Activated T-cell treated with anti-CD3 and anti-CD28 coated beads, Interleukin-2, amount 50 U/mL, for 1 hour (primary cell): Measurements from ENCODE around the gene HTT-AS.
"Not testable (repeated sequence)": the region's sequence is repeated elsewhere in the genome, so short reads cannot be mapped to it uniquely, and the experiment has no call there.

Experiments used
- DNase-seq: peaks from one replicate; pipeline ENCODE4 v3.0.0-alpha.2; 2020

Gene HTT-AS

DNA sequence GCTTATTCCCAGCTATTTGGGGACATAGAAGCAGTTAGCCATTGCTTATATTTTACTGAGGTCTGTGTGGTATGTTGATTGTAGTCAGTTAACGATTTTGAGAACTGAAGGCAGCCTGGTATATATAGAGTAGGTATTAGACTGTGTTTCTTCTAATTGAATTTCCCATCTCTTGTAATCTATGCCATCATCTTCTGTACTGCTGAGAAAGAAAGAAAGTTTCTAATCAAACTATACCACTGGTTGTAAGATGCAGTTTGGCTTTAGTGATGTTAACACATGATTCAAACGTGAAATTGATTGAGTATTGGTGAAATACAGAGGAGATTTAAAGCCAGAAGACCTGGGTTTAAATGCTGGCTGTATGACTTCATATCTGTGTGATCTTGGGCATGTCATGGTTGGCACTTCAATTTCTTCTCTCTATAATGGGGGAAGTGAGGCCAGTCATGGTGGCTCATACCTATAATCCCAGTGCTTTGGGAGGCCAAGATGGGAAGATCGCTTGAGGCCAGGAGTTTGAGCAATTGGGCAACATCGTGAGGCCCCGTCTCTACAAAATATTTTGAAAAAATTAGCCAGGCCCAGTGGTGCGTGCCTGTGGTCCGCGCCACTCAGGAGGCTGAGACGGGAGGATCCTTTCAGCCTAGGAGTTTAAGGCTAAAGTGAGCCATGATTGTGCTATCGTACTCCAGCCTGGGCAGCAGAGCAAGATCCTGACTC, 11.8 kb upstream of the HTT-AS start:
- DNase-seq: no peak

DNA sequence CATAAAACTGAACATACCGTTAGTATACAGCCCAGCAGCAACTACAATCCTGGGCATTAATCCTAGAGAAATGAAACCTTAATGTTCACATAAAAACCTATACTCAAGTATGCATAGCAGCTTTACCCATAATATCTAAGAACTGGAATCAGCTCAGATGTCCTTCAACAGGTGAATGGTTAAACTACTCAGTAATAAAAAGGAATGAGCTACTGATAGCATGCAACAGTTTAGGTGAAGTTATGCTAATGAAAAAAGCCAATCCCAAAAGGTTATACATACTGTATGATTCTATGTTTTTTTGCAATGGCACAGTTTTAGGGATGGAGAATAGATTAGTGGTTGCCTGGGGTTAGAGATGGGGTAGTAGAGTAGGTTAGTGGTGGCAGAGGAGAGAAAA, 9.4 kb upstream of the HTT-AS start:
- no peak for DNase-seq

DNA sequence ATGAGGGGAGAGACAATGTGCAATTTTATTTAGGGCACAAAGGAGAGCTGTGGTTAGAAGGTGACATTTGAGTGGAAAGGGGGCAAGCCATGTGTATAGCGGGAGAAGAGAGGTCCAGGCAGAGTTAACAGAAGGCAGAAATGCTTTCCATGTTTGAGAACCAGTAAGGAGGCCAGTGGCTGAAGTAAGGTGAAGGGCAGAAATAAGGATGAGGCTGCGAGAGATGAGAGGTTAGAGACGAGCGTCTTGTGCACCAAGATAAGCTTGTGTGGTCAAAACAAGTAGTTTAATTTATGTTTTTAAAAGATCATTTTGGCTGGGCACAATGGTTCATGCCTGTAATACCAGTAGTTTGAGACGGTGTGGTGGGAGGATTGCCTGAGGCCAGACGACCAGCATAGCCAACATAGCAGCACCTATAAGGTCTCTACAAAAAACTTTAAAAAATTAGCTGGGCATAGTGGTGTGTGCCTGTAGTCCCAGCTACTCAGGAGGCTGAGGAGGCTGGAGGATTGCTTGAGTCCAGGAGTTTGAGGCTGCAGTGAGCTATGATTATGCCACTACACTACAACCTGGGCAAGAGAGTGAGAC, 8.7 kb upstream of the HTT-AS start:
- DNase-seq: no peak

DNA sequence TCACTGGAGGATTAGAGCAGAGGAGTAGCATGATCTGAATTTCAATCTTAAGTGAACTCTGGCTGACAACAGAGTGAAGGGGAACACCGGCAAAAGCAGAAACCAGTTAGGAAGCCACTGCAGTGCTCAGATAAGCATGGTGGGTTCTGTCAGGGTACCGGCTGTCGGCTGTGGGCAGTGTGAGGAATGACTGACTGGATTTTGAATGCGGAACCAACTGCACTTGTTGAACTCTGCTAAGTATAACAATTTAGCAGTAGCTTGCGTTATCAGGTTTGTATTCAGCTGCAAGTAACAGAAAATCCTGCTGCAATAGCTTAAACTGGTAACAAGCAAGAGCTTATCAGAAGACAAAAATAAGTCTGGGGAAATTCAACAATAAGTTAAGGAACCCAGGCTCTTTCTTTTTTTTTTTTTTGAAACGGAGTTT, 5.4 kb upstream of the HTT-AS start:
- no peak for DNase-seq

DNA sequence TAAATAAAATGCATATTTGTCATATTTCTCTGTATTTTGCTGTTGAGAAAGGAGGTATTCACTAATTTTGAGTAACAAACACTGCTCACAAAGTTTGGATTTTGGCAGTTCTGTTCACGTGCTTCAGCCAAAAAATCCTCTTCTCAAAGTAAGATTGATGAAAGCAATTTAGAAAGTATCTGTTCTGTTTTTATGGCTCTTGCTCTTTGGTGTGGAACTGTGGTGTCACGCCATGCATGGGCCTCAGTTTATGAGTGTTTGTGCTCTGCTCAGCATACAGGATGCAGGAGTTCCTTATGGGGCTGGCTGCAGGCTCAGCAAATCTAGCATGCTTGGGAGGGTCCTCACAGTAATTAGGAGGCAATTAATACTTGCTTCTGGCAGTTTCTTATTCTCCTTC, 3.5 kb upstream of the HTT-AS start:
- no peak for DNase-seq

DNA sequence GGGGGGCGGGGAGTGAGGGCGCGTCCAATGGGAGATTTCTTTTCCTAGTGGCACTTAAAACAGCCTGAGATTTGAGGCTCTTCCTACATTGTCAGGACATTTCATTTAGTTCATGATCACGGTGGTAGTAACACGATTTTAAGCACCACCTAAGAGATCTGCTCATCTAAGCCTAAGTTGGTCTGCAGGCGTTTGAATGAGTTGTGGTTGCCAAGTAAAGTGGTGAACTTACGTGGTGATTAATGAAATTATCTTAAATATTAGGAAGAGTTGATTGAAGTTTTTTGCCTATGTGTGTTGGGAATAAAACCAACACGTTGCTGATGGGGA, 1.3 kb upstream of the HTT-AS start:
- DNase-seq: no peak

DNA sequence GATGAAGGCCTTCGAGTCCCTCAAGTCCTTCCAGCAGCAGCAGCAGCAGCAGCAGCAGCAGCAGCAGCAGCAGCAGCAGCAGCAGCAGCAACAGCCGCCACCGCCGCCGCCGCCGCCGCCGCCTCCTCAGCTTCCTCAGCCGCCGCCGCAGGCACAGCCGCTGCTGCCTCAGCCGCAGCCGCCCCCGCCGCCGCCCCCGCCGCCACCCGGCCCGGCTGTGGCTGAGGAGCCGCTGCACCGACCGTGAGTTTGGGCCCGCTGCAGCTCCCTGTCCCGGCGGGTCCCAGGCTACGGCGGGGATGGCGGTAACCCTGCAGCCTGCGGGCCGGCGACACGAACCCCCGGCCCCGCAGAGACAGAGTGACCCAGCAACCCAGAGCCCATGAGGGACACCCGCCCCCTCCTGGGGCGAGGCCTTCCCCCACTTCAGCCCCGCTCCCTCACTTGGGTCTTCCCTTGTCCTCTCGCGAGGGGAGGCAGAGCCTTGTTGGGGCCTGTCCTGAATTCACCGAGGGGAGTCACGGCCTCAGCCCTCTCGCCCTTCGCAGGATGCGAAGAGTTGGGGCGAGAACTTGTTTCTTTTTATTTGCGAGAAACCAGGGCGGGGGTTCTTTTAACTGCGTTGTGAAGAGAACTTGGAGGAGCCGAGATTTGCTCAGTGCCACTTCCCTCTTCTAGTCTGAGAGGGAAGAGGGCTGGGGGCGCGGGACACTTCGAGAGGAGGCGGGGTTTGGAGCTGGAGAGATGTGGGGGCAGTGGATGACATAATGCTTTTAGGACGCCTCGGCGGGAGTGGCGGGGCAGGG, 711 bp upstream of the HTT-AS start:
- DNase-seq: no peak

DNA sequence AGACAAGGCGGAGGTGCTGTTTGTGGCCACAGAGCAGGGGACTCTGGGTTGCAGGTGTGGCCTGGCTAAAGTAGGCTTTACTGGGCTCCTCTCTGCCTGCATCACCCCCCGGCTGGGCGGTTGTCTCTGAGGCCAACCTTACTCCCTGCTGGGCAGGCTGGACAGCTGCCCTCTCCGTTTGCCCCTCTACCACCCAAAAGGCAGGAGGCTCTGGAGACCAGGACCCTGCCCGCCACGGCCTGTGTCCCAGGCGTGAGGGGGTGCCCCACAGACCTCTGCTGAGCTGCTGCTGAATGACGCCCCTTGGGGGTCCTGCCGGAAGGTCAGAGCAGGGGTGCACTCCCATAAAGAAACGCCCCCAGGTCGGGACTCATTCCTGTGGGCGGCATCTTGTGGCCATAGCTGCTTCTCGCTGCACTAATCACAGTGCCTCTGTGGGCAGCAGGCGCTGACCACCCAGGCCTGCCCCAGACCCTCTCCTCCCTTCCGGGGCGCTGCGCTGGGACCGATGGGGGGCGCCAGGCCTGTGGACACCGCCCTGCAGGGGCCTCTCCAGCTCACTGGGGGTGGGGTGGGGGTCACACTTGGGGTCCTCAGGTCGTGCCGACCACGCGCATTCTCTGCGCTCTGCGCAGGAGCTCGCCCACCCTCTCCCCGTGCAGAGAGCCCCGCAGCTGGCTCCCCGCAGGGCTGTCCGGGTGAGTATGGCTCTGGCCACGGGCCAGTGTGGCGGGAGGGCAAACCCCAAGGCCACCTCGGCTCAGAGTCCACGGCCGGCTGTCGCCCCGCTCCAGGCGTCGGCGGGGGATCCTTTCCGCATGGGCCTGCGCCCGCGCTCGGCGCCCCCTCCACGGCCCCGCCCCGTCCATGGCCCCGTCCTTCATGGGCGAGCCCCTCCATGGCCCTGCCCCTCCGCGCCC, 920 bp downstream of the HTT-AS start:
- no peak for DNase-seq

DNA sequence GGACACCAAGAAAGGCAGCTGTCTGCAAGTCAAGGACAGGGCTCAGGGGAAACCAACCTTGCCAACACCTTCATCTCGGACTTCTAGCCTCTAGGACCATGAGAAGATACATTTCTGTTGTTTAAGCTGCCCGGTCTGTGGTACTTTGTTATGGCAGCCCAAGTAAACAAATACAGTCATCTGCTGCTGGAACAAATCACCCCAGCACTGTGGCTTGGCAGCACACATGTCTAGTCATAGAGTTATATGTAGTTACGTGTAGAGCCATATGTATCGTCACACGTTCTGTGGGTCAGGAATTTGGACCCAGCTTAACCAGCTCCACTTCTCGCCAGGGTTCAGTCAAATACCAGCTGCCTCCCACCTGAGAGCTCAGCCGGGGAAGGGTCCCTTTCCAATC, 2.5 kb downstream of the HTT-AS start:
- no peak for DNase-seq

DNA sequence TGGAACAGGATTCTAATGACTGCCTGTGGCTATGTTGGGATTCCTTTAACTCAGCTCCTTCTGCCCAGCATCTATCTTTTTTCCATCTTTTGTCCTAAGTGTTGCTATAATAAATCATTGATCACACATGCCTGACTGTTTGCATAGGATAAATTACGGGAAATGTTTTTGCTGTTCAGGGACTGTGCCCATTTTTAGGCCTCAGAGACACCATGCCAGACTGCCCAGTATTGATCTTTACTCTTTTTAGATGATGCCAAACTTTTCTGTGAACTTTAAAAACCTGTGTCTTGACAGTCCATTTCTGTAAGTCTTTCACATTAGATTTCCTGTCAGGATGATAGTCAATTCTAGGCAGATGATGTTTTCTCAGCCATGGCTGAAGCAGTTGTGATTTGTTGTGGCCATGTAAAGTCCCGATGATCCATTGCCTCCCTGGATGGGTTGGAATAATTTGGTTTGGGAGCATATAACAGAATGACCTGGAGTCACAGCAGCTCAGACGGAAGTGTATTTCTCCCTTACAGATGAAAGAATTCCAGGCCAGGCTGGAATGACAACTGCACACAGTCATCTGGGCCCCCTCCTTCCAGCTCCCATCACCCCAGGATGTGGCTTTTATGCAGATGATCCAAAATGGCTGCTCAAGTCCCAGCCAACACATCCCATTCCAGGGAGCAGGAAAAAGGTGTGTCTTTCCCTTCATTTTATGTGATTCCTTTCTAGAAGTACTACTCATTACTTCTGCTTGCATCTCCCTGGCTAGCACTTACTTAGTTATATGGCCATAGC, 3.4 kb downstream of the HTT-AS start:
- no peak for DNase-seq

DNA sequence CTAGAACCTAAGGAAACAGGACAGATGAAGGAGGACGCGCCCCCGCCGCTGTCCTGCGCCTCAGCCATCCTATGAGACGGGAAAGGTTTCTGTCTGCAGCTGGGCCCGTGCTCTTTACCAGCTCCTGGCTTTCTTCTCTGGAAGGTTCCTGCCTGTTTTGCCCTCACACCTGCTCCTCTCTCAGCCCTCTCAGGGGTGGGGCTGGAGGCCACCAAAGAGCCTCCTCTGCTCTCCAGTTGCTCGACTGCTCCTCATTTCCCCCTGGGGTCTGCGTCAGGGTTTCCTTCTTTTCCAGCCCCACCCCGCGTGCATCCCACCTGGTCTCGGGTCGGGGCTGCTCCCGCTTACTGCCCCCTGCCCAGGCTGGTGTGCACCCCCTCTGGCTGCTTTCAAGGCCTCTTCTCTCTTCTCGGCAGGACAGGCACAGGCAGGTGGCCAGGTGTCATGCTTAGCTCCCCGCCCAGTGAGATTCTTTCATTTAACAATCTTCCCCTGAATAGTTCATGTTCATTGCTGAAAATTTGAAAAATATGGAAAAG, 4.6 kb downstream of the HTT-AS start:
- no peak for DNase-seq

DNA sequence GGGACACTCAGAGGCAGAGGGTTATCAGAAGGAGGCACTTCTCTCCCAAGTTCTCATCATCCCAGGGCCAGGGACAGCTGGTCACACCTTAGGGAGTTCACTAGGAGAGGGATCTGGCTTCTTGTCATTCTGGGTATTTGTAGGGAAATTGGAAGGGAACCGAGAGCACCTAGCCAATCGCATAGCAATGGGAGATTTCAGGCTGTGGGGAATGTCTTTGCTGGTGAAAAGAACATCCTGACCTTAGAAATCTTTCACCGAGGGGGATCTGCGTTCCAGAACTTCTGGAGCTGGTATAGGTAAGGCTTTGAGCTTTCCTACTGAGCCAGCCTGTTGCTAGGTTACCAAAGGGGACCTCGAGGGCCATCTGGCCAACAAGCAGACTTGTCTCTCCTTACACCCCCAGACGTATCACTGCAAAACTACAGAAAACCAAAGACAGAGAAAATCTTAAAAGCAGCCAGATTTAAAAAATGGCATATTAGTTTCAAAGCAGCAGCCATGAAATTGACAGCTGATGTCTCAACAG, 6.8 kb downstream of the HTT-AS start:
- no peak for DNase-seq

DNA sequence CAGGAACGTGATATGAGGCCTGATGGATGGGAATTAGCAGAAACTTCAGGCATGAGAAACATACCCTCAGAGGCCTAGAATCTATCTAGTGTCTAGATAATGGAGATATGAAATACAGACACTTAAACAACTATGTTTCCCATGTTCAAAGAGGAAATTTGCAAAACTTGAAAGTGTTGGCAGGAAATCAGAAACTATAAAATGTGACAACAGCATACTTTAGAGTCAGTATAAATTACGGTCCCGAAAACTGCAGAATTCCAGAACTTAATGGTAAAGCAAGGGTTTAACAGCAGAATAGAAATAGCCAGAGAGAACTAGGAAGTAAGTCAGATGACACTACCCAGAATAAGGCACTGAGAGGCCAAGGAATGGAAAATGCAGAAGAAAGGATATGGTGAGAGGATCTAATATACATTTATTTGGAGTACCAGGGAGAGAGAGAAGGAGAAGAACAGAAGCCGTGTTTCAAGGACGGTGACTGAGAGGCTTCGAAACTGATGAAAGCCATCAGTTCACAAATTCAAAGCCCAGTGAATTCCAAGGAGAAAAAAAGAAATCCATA, 7.4 kb downstream of the HTT-AS start:
- no peak for DNase-seq

DNA sequence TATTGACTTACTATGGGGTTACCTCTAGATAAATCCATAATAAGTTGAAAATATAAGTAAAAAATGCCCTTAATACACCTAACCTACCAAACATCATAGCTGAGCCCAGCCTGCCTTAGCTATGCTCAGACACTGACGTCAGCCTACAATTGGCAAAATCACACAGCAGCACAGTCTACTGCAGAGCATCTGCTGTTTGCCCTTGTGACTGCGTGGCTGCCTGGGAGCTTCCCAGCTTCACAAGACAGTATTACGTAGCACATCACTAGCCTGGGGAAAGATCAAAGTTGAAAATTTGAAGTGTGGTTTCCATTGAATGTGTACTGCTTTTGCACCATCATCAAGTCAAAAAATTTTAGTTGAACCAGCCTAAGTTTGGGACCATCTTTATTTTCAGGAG, 8.8 kb downstream of the HTT-AS start:
- no peak for DNase-seq

DNA sequence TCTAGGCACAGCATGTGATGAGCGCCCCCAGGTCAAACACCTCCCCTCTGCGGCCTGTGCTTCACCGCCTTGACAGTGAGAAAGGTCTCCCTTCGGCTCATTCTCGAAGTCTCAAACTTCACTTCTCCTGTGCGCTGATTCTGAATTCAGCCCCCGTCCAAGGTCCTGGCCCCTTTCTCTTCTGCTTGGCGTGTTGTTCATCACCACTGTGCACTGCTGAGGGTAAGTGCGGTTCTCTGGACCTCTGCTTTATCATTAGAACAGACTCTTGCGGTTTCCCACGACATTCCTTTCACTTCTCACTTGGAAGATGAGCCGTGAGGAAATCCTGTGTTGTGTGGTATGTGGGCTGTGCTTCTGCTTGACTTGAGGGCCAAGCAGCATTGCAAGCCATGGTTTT, 11.9 kb downstream of the HTT-AS start:
- DNase-seq: no peak

DNA sequence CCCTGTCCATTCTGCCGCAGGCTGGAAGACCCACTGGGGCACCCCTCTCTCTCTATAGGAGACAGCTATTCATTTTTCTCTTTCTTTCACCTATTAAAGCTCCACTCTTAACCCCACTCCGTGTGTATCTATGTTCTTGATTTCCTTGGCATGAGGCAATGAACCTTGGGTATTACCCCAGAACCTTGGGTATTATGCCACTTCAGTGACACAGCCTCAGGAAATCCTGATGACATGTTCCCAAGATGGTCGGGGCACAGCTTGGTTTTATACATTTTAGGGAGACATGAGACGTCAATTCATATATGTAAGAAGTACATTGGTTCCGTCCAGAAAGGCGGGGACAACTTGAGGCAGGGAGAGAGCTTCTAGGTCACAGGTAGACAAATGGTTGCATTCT, 13.4 kb downstream of the HTT-AS start:
- DNase-seq: no peak

DNA sequence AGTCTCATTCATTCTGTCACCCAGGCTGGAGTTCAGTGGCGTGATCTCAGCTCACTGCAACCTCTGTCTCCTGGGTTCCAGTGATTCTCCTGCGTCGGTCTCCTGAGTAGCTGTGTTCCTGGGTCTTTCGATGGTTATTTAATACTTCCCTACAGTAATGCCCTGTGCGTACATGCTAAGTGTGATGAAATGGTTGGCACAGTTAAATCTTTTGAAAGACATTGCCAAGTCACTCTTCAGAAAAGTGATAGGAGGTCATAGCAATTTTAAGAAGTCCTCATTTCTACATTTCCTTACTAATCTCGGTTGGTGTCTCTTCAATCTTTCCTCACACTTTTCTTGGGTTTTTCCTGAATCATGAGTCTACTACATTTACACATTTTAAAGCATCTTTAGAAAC, 14.4 kb downstream of the HTT-AS start:
- DNase-seq: no peak

DNA sequence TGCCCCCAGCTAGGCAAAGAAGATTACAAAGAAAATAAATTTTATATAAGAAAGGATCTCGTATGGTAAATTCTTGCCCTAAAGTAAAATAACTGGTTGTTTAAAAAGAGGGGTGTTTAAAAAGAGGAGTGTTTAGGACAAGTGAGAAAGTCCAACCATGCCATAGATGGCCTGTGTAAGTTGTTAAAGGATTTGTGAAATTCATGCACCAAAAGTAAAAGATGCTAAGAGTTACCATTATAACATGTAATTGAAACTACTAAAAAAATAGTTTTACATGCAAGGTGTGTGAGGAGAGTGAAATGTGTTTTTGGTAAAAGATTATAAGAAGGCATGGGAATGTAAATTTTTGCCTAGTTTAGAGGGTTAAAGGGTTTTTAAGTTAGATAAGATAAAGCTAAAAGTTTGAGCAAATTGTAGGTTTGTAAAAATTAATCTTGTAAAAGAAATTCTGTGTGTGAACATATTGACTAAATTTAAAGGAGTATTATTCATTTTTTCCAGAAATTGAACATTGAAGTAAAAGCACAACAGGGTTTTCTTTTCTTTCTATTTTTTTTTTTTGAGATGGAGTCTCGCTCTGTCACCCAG, 20.1 kb downstream of the HTT-AS start:
- DNase-seq: no peak

DNA sequence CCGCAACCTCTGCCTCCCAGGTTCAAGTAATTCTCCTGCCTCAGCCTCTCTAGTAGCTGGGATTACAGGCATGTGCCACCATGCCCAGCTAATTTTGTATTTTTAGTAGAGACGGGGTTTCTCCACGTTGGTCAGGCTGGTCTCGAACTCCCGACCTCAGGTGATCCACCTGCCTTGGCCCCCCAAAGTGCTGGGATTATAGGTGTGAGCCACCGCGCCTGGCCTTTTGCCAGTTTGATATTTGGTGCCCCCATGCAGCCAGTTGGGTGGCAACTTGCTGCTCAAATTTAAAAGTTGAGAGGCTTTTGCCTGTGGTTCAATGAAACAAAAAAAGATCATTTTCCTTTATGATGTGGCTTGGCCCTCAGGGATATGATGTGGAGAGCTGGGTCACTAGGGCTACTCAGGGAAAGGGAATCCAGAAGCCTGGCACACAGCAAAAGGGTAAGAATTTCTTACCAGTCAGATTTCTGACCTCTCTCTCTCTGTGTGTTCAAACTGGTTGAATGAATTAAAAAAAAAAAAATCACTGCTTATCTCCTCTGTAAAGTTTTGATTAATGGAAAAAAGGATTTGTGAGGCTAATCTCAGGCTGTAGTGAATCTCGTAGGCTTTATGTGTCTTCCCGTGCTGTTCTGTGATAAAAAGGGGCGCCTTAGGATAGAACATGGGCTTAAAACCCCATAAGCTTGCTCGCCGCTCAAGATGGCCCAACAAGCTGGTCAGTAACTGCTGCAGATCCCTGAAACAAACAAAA, 23.0 kb downstream of the HTT-AS start:
- not testable (repeated sequence) for DNase-seq
